A549 (cell line): ENCODE data around the gene ANKRD13D.

Experiments used
- EP300 ChIP-seq, 2 experiments: fragments of >200 bp; sonication (Bioruptor Twin); formaldehyde crosslinking; IDR thresholded peaks; 2 replicates in 1 of 2; 3 replicates in 1 of 2; pipeline ENCODE4 v1.6.1; 2016 to 2017
- ESRRA ChIP-seq: fragments of 150-350 bp; IDR thresholded peaks from 2 replicates; pipeline ENCODE4 v1.6.1; 2014; ENCODE audit warnings: mild to moderate bottlenecking, low read length, borderline replicate concordance
- RAD21 ChIP-seq, 2 experiments: fragments of >200 bp in 1 of 2; sonication (Bioruptor Twin) in 1 of 2; formaldehyde crosslinking in 1 of 2; IDR thresholded peaks in 1 of 2; conservative IDR thresholded peaks in 1 of 2; 2 replicates in 1 of 2; 3 replicates in 1 of 2; pipeline ENCODE4 v1.6.1; 2012 to 2018; ENCODE audit warnings: inconsistent platforms in 1 of 2
- ZFP36 ChIP-seq: fragments of 450-650 bp; IDR thresholded peaks from 2 replicates; pipeline ENCODE4 v1.6.1; 2014; ENCODE audit warnings: borderline replicate concordance; ENCODE audit not compliant: partially characterized antibody

- TF ChIP-seq RAD21 (conservative IDR thresholded peaks at IDR 0.05 in 1 of 2, IDR thresholded peaks at IDR 0.05 in 1 of 2) (no peak), ZFP36 (no peak), ESRRA (no peak), EP300 (IDR thresholded peaks at IDR 0.05) (no peak)
These were observed 24.8 kb upstream of the ANKRD13D start for GRCh38 chr11:67264260-67264659.
